ENCODE measurements around the gene RAD51AP1. TPM values are rescaled to one million over a fixed set of nuclear protein-coding genes. Genes with fewer than 3 reads are reported as not detected.

Gene RAD51AP1
- total RNA-seq, 1 donor from 2014 or later = 5.6 TPM

- no peaks in the 10 kb centered on the region for H3K36me3 Mint-ChIP-seq (ENCODE audit: low read depth)
- H3K9me3 Mint-ChIP-seq = no peaks in the 10 kb centered on the region
- CTCF ChIA-PET = interaction anchor here (1.3 to 1.6 kb wide), 2 partner anchors 178 to 179 kb away, joined by 3 to 25 read pairs; no protein-coding TSS in a partner anchor
- no peak for TF ChIP-seq CTCF (IDR thresholded peaks at IDR 0.05)
- H3K4me1 Mint-ChIP-seq = peaks cover 11% of the 10 kb centered on the region
- no peak for ATAC-seq (ENCODE audit: low read depth)
- no peak overlapping the region for H3K4me3 Mint-ChIP-seq
- intact Hi-C loops (cut with micrococcal nuclease) = no loop called here
- no peaks in the 10 kb centered on the region for H3K27me3 Mint-ChIP-seq
- POLR2A ChIA-PET = no interaction called here
- no peak for DNase-seq
- no peak overlapping the region for H3K27ac Mint-ChIP-seq
Observed at GRCh38 chr12:4580281-4580688, 41.6 kb downstream of the RAD51AP1 start.

GRCh38 chr12:4584281-4584680, 45.6 kb downstream of the RAD51AP1 start:
- DNase-seq (no peak), ATAC-seq (ENCODE audit: low read depth) (no peak)
- ChIA-PET POLR2A (no interaction called here), CTCF (no interaction called here)
- Mint-ChIP-seq H3K9me3 (peaks cover under 1% of the 10 kb centered on the region), H3K27ac (no peak overlapping the region), H3K36me3 (ENCODE audit: low read depth) (no peaks in the 10 kb centered on the region), H3K27me3 (no peaks in the 10 kb centered on the region), H3K4me1 (peaks cover 11% of the 10 kb centered on the region), H3K4me3 (no peak overlapping the region)
- intact Hi-C loops (cut with micrococcal nuclease) = no loop called here
- TF ChIP-seq CTCF (IDR thresholded peaks at IDR 0.05) = no peak

DNA sequence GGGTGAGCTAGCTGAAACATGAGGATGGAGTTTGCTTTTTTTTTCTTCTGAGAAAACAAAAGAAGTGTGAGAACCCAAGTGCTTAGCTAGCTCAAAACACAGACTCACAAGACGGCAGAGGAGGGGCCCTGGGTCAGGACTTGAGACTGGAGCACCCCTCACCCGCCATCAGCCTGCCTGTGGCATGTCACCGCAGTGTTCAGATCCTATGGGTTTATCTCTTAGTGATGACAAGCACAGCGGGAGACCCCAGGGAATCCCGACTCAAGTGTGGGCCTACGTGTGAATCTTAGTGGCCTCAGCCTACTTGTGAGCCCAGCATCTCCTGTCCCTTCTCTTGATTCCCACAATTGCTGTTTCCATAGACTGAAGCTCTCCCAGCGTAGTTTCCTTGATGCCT, 46.2 kb downstream of the RAD51AP1 start:
- POLR2A ChIA-PET = no interaction called here
- Mint-ChIP-seq H3K4me1 (peaks cover 8% of the 10 kb centered on the region), H3K9me3 (peaks cover 3% of the 10 kb centered on the region), H3K36me3 (ENCODE audit: low read depth) (peaks cover 5% of the 10 kb centered on the region), H3K4me3 (no peak overlapping the region), H3K27me3 (no peaks in the 10 kb centered on the region), H3K27ac (no peak overlapping the region)
- ATAC-seq (ENCODE audit: low read depth) (no peak), DNase-seq (no peak)
- intact Hi-C loops (cut with micrococcal nuclease) = no loop called here
- CTCF ChIA-PET = no interaction called here
- TF ChIP-seq CTCF (IDR thresholded peaks at IDR 0.05) = no peak

- H3K9me3 Mint-ChIP-seq = peaks cover 3% of the 10 kb centered on the region
- peaks cover 6% of the 10 kb centered on the region for H3K4me1 Mint-ChIP-seq
- H3K27me3 Mint-ChIP-seq = no peaks in the 10 kb centered on the region
- no peak for ATAC-seq (ENCODE audit: low read depth)
- no peak for DNase-seq
- H3K4me3 Mint-ChIP-seq = no peak overlapping the region
- intact Hi-C loops (cut with micrococcal nuclease) = no loop called here
- peaks cover 13% of the 10 kb centered on the region for H3K36me3 Mint-ChIP-seq (ENCODE audit: low read depth)
- no peak for TF ChIP-seq CTCF (IDR thresholded peaks at IDR 0.05)
- CTCF ChIA-PET = no interaction called here
- H3K27ac Mint-ChIP-seq = no peak overlapping the region
- POLR2A ChIA-PET = no interaction called here
Observed at GRCh38 chr12:4586500-4586899, 47.8 kb downstream of the RAD51AP1 start.

- H3K27me3 Mint-ChIP-seq = no peaks in the 10 kb centered on the region
- POLR2A ChIA-PET = no interaction called here
- DNase-seq (no peak), ATAC-seq (ENCODE audit: low read depth) (no peak)
- H3K4me1 Mint-ChIP-seq = peaks cover 6% of the 10 kb centered on the region
- TF ChIP-seq CTCF (IDR thresholded peaks at IDR 0.05) = no peak
- H3K36me3 Mint-ChIP-seq (ENCODE audit: low read depth) = peaks cover 13% of the 10 kb centered on the region
- H3K4me3 Mint-ChIP-seq = no peak overlapping the region
- no peak overlapping the region for H3K27ac Mint-ChIP-seq
- H3K9me3 Mint-ChIP-seq = peaks cover 3% of the 10 kb centered on the region
- CTCF ChIA-PET = no interaction called here
- intact Hi-C loops (cut with micrococcal nuclease) = no loop called here
Observed at GRCh38 chr12:4587108-4587507, 48.4 kb downstream of the RAD51AP1 start.

Data from activated B cell treated with CpG ODN at 0.5 μM for 24 hours (primary cell).